T47D (cell line): ENCODE results near the gene KCNB1.

Experiments
- DNase-seq, 2 experiments: peaks; one replicate each; pipeline versions ENCODE4 v3.0.0 to v3.0.0-alpha.2; 2011 to 2012; ENCODE audit warnings: low read depth in 1 of 2, low spot score in 1 of 2
- JUND ChIP-seq: IDR thresholded peaks from 2 replicates; pipeline ENCODE4 v1.6.1; 2012; ENCODE audit warnings: low read depth
- in situ Hi-C: cut with HindIII; loops from 2 replicates; pipeline ENCODE4 v1.10.0; 2016; ENCODE audit warnings: low sequenced_read_pairs, low pct_unique_long_range_greater_than_20kb

KCNB1 gene

DNA sequence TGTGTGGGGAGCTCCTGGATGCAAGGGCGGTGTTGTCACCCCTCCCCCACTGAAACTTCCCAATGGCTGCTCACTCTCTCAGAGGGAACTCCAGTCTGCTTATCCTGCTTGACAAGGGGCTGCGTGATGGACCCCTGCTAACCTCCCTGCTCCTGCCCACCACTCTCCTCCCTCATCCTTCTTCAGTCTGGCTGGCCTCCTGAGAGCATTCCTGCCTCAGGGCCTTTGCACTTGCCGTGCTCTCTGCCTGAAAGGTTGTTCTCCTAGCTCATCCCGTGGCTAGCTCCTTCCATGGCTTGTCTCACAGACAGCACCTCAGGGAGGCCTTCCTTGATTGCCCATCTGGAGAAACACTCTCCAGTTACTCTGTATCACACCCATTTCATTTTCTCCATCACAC, 130.7 kb downstream of the KCNB1 start:
- in situ Hi-C loops: no loop called here
- no peak for TF ChIP-seq JUND
- DNase-seq: no peak

DNA sequence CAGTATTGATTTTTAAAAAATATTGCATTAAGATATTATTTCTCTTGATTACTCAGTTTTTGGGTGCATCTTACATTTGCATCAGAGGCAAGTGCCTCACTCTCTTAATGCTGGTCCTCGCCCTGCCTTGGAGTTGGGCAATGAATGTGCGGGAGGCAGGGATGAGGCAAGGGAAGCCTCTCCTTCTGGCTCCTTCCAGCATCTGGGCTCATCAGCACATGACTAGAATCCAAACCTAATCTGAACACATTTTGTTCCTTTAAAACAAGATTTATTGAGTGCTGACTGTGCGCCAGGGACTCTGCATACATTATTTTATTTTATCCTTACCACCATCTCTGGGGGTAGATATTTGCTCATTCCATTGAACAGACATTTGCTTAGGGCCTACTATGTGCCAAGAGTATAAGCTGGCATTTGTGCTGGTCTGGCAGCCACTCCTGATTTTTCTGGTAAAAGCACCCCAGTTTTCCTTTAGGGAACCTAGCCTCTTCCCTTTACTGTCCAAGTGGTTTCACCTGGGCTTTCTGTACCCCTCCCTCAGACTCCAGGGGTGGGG, 132.7 kb downstream of the KCNB1 start:
- in situ Hi-C loops: no loop called here
- peak in 1 of 2 experiments; percentile 32 for DNase-seq
- 0 out of 2 replicates have a peak, but pooled peaks have one; percentile 14 for TF ChIP-seq JUND

DNA sequence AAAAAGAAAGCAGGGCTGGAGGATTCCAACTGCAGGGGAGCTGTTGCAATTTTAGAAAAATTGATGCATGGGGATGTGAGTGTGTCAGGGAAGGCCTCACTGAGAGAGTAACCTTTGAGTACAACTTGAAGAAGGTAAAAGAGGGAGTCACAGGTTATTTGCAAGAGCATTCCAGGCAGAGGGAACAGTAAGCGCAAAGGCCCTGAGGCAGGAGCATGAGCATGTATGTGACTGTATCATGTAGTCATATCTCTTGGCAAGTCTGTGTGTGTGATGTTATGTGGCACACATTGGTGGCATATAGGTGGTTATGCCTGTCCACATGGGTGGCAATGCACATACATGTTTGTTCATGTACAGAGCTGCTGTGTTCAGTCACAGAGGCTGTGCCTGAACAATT, 133.4 kb downstream of the KCNB1 start:
- in situ Hi-C loops: no loop called here
- no peak for TF ChIP-seq JUND
- DNase-seq: no peak

DNA sequence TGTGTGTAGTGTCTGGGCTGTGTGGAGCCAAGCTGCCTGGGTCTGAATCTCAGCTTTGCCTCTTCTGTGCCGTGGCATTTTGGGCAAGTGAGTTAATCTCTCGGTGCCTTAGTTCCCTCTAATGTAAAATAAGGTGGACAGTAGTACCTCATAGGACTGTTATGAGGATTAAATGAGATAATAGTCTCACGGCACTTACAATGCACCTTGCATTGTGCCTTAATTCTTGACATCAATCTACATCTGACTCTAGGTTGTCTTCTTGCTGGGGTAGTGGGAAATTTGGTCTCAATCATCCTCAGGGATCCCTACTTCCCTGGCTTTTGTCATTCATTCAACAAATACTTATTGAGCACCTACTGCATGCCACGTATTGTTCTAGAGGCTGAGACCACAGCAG, 133.9 kb downstream of the KCNB1 start:
- no peak for TF ChIP-seq JUND
- no peak for DNase-seq
- in situ Hi-C loops: no loop called here

DNA sequence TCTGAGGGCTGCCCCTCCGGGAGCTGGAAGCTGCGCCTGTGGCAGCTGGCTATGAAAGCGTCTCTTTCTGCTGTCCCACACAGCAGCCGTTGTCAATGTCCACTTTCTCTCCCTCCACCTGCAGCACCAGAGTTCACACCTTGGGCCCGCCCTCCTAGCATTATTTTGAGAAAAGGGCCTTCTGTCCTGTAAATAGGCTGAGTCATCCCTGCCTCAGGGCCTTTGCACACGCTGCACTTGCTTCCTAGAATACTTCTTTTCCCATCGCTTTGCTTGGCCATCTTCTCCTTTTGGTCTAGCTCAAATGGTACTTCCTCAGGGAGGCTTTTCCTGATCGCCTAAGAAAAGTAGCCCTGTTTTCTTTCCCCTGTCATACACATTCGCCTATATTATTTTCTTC, 135.3 kb downstream of the KCNB1 start:
- no peak for TF ChIP-seq JUND
- in situ Hi-C loops: no loop called here
- no peak for DNase-seq

DNA sequence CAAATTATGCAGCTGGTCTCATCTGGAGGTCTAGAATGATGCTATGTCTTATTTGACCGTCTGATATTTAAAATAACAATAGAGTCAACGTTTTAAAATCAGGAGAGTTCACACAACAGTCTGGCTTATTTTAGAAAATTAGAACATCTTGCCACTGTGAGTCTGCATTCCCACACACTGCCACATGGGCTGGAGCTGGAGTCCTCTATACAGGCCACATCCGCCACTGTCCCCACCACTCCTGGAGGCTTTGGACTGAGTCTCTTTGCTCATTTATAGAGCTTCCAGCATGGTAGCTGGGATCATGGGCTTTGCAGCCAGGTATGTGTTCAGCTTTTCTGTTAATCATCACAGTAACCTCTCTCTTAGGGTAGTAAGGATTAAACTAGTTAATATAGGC, 135.8 kb downstream of the KCNB1 start:
- in situ Hi-C loops: no loop called here
- DNase-seq: peak in 1 of 2 experiments; percentile 31
- TF ChIP-seq JUND: no peak

DNA sequence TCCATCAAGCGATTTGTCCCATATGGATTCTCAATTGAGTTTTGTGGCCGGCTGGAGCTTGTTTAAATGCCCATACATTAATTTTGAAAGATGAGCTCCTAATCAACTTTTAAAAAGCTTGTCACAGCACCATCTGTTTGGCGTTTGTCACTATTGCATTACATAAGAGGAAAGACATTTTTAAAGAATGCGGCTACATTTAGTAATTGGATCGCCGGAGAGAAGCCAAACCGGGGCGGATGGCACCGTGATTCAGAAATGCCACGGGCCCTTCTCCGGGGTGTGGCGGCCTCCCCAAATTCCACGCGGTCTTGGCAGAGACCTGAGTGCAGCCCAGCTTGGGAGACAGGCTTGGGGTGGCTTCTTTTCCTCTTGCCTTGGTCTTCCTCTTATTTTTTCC, 136.9 kb downstream of the KCNB1 start:
- DNase-seq: peak in 1 of 2 experiments; percentile 52
- in situ Hi-C loops: no loop called here
- TF ChIP-seq JUND: peak; percentile 50

DNA sequence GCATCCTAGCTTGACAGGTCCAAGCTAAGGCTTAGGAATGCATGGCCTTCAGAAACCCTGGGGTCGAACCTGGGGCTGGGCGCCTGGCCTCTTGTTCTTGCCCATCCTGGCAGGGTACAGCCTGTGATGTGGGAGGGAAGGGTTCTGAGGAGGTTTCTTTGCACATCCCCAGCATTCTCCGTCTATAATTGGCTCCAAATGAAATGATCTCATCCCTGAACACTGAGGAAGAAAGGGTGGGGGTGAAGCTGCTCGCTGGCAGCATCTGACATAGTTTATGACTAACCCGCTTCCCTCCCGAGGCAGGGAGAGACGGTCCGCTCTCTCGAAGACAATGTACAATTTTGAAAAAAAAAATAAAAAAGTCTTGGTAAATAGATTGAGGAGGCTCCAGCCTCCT, 137.5 kb downstream of the KCNB1 start:
- in situ Hi-C loops: no loop called here
- TF ChIP-seq JUND: no peak
- peak in 1 of 2 experiments; percentile 75 for DNase-seq

DNA sequence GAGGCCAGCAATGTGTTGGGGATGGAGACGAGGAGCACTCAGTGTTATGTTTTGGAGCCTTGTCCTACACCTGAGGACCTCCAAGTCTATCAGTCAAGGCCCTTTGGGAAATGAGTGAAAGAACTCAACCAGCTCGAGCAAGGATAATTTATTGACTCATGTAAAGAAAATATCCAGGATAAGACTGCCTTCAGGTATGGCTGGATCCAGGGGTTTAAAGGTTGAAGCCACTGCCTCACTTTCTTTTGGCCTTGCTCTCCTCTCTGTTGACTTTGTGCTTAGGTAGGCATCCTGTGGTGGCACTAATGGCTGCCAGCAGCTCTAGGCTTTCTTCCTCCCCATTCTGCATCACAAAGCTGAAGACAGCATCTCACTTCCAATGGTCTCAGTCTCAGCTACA, 138.3 kb downstream of the KCNB1 start:
- no peak for DNase-seq
- no peak for TF ChIP-seq JUND
- in situ Hi-C loops: no loop called here

DNA sequence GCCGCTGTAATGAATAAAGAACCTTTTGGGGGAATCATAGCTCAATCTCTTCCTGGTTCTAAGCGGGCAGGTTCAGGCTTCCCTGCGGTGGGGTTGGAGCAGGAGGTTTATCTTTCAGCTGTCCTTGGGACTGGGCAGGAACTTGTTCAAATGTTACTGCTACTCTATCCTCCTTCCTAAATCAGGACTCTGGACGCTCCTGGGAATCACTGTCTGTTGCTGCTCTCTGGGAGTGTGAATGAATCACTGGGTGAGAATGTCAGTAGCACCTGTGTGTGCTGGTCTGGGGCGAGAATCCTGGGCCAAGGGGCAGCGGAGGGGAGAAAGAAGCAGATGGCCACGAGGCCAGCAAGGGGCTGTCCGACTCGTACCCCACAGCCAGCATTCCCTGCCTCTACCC, 139.2 kb downstream of the KCNB1 start:
- DNase-seq: no peak
- in situ Hi-C loops: no loop called here
- no peak for TF ChIP-seq JUND

DNA sequence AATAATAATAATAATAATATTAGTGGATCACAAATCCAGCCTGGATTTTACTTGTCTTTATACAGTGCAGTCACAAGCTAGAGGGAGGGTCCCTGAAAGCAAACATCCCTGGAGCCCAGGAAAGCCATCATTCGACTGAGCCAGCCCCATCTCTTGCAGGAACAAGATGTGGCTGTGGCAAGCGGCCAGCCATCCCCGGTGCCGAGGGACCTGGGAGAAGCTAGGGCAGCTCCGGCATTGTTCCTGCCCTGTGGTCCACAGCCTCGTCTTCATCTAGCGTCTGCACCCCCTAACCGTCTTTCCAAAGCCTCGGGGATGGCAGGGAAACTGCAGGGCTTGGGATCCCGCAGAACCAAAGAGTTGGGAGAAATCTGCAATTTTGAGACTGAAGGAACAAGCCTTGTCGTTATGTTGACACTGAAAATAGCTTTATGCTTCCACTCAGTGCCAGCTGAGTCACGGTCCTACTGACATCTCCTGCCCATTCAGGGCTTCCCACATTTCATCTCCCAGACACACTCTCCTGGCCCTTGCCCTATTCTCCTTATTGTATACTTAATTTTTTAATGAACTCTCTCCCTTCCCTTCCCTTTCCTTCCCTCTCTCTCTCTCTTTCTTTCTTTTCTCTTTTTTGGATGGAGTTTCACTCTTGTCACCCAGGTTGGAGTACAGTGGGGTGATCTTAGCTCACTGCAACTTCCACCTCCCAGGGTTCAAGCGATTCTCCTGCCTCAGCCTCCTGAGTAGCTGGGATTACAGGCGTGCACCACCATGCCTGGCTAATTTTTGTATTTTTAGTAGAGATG, 142.1 kb downstream of the KCNB1 start:
- DNase-seq: no peak
- in situ Hi-C loops: no loop called here
- TF ChIP-seq JUND: no peak

DNA sequence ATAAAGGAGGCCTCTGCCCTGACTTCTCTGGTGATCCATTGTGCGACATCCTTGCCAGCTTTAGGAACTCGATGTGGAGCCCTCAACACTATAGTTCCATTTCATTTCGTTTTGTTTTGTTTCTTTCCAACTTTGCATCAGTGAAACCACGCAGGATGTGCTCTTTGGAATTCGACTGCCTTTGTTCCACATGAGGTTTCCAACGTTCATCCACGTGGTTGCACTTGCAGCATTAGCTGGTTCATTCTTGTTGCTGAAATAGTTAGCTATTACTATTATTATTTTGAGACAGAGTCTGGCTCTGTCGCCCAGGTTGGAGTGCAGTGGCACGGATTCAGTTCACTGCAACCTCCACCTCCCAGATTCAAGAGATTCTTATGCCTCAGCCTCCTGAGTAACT, 143.3 kb downstream of the KCNB1 start:
- in situ Hi-C loops: no loop called here
- no peak for TF ChIP-seq JUND
- no peak for DNase-seq

DNA sequence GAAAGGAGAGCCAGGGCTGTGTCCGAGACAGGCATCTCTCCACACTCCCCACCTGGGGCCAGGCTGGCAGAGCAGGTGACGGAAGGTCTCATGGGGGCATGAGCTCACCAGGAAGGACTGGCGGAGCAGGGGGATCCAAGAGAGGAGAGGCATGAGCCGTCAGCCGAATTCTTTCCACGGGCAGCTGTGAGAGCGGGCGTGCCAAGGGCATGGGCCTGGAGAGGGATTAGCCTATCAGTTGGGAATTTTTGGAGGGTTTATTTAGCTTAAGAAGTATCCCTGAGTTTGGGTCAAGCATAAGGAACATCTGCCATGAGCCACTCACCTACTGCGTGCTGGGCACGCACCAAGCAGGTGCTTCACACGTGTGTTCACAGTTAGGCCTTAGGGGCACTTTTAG, 144.4 kb downstream of the KCNB1 start:
- in situ Hi-C loops: no loop called here
- no peak for DNase-seq
- no peak for TF ChIP-seq JUND
